Left ventricle myocardium inferior (tissue), 1 donor: ENCODE measurements around the gene SLC7A8. TPM values are rescaled to one million over a fixed set of nuclear protein-coding genes. Genes with fewer than 3 reads are reported as not detected.

Experiments used
- DNase-seq: peaks from one replicate; pipeline ENCODE4 v3.0.0-alpha.2; 2020
- H3K27ac ChIP-seq: fragments of 200-600 bp; replicated peaks from 2 replicates; pipeline ENCODE4 v1.8.0; 2021
- H3K27me3 ChIP-seq: fragments of 200-600 bp; 2 replicates; pipeline ENCODE4 v1.8.0; 2021; ENCODE audit warnings: low read depth
- H3K36me3 ChIP-seq: fragments of 200-600 bp; 2 replicates; pipeline ENCODE4 v1.8.0; 2021
- H3K4me1 ChIP-seq: fragments of 200-600 bp; 2 replicates; pipeline ENCODE4 v1.8.0; 2021
- H3K4me3 ChIP-seq: fragments of 200-600 bp; 2 replicates; pipeline ENCODE4 v1.8.0; 2021; ENCODE audit warnings: mild to moderate bottlenecking, moderate library complexity
- H3K9me3 ChIP-seq: fragments of 200-600 bp; replicated peaks from 2 replicates; pipeline ENCODE4 v1.8.0; 2021
- intact Hi-C: fragments of 100-400 bp; cut with micrococcal nuclease; formaldehyde crosslinking; loops from one replicate; pipeline ENCODE4 v1.11.0; 2022
- total RNA-seq: library from RNA; stranded (reverse); fragmentation: NEBNext Ultra II Directional; extraction: Animal tissue kit (Norgen Biotek cat#: 25700); gene quantifications from one replicate; pipeline ENCODE4 v1.2.1, GENCODE V29; 2021
- TF ChIP-seq, protein P1 (sequence below): fragments of 200-600 bp; IDR thresholded peaks from 2 replicates; pipeline ENCODE4 v1.8.0; 2021; ENCODE audit warnings: antibody characterized with exemption, mild to moderate bottlenecking, borderline replicate concordance
- donor health status: DM: no; HTN: yes; CAD: no; lungs with severe emphysema.

SLC7A8 gene
- total RNA-seq, 1 donor from 2014 or later, result 10.6 TPM

DNA sequence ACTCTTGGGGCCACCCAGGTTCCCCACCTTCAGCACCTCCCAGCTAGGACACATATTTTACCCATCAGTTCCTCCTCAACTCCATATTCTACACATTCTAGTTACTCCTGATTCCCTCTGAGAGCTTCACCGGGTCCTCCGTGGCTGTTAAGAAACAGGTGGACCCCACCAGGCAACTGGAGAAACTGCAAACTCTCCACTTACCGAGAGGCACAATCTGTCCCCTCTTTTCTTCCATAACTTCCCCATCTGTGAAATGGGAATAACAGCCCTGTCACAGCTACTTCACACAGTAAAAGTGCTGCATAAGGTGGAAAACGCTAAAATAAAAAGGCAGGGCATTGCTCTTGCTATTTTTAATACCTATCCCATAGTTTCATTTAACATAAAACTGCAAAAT is 1.5 kb downstream of the SLC7A8 start:
- Histone ChIP-seq H3K27me3 (peaks cover 31% of the 10 kb centered on the region), H3K9me3 (no peaks in the 10 kb centered on the region), H3K4me3 (peak overlapping the region; percentile 69), H3K27ac (no peak overlapping the region), H3K36me3 (no peaks in the 10 kb centered on the region), H3K4me1 (peaks cover 32% of the 10 kb centered on the region)
- TF ChIP-seq, protein P1, sequence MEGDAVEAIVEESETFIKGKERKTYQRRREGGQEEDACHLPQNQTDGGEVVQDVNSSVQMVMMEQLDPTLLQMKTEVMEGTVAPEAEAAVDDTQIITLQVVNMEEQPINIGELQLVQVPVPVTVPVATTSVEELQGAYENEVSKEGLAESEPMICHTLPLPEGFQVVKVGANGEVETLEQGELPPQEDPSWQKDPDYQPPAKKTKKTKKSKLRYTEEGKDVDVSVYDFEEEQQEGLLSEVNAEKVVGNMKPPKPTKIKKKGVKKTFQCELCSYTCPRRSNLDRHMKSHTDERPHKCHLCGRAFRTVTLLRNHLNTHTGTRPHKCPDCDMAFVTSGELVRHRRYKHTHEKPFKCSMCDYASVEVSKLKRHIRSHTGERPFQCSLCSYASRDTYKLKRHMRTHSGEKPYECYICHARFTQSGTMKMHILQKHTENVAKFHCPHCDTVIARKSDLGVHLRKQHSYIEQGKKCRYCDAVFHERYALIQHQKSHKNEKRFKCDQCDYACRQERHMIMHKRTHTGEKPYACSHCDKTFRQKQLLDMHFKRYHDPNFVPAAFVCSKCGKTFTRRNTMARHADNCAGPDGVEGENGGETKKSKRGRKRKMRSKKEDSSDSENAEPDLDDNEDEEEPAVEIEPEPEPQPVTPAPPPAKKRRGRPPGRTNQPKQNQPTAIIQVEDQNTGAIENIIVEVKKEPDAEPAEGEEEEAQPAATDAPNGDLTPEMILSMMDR, result no peak
- intact Hi-C loops, result no loop called here
- DNase-seq, result no peak

DNA sequence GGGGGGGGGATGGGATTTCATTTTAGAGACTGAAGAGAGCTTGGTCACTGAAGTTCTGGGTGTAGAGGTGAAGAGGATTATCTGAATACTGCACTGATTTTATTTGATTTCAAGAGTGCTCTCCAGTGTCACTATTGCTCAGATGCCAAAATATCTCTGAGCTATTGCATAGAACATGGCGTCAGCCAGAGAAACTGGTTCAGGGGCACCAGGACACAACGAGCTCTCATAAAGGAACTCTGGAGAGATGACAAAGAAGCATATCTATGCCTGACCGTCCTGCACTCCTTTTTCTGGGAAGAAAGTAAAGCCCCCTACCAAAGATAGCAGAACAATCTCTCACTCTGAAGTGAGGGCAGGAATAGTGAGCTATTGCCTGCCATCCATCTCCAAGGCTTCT is 2.0 kb downstream of the SLC7A8 start:
- H3K27me3 ChIP-seq, result peaks cover 31% of the 10 kb centered on the region
- TF ChIP-seq, protein P1, result no peak
- peaks cover 32% of the 10 kb centered on the region for H3K4me1 ChIP-seq
- DNase-seq, result no peak
- H3K9me3 ChIP-seq, result no peaks in the 10 kb centered on the region
- intact Hi-C loops, result no loop called here
- H3K36me3 ChIP-seq, result no peaks in the 10 kb centered on the region
- peak overlapping the region; percentile 69 for H3K4me3 ChIP-seq
- H3K27ac ChIP-seq, result no peak overlapping the region

DNA sequence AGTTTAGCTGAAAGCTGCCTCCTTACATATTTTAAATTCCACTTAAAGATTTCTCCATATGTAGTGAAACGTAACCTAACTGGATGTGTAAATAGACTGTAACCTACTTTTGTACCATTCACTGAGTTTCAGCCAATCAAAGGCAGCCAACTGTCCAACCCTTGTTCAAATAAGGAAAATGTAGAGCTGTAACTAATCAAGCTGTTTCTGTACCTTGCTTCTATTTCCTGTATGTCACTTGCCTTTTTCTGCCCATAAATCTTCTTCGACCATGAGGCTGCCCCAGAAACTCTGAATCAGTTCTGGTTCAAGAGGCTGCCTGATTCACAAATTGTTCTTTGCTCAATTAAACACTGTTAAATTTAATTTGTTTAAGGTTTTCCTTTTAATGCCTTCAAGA is 6.3 kb downstream of the SLC7A8 start:
- Histone ChIP-seq H3K27me3 (peaks cover 23% of the 10 kb centered on the region), H3K27ac (no peak overlapping the region), H3K4me3 (no peak overlapping the region), H3K36me3 (no peaks in the 10 kb centered on the region), H3K9me3 (no peaks in the 10 kb centered on the region), H3K4me1 (peaks cover 26% of the 10 kb centered on the region)
- intact Hi-C loops, result no loop called here
- DNase-seq, result no peak
- TF ChIP-seq, protein P1, result no peak

DNA sequence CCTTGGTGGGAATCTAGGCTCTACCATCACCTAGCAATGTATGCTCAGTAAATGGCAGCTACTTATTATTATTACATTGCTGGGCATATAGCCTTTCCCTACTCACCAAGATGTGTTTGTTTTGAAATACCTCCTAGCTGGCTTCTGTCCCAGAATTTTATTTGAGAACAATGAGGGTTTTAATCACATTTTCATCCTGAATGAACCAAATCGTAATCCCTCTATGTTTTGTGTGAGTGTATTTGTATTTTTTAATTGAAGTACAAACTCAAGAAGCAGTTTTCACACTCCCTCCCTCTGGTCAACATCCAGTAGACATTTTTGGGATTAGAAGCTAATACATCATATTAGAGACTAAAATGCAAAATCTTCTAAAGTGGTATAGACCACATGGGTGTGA is 7.6 kb downstream of the SLC7A8 start:
- intact Hi-C loops, result no loop called here
- H3K27ac ChIP-seq, result no peak overlapping the region
- H3K4me3 ChIP-seq, result no peak overlapping the region
- peaks cover 11% of the 10 kb centered on the region for H3K27me3 ChIP-seq
- peaks cover 13% of the 10 kb centered on the region for H3K4me1 ChIP-seq
- H3K36me3 ChIP-seq, result no peaks in the 10 kb centered on the region
- H3K9me3 ChIP-seq, result no peaks in the 10 kb centered on the region
- DNase-seq, result no peak
- TF ChIP-seq, protein P1, result no peak

DNA sequence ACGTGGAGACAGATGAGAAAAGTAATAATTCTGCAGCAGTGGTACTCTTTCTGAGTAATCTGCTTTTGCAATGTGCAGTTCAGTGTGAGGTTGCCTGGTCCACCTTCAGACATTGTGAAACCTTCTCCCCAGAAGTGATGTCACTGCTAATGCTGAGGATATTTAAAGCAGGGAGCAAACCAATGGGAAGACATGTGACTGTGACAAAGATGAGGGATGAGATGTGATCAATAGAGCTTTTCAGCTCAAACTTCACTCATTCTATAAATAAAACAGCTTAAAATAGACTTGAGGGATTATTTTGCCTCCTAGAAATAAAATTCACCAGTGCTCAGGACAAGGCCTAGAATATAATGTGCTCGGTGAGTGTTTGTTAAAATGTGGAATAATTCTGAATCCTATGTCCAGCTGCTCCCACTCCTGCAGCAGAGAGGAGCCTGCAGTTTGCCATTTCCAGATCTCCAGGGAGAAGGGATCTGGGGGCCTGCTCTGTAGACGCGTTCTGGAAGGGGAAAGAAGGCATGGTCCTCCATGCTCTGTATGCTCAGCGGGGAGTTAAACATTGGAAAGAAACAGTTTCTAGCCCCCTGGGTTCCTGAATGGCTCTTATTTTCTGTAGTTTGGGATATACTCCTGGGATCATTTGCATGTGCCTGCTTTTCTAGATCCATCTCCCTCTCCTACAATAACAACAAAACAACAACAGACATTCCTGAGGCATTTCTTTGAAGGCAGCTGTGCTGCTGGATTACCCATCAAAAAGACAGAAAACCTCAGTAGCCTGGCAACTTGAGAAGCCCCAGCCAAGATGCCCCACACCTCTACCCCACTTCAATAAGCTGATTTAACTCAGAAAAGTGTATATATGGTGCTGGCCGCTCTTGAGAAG is 8.9 kb downstream of the SLC7A8 start:
- H3K9me3 ChIP-seq, result no peaks in the 10 kb centered on the region
- no peaks in the 10 kb centered on the region for H3K36me3 ChIP-seq
- intact Hi-C loops, result no loop called here

More for the DNA sequence above, 8.9 kb downstream of the SLC7A8 start:
- TF ChIP-seq, protein P1, result no peak
- peaks cover 11% of the 10 kb centered on the region for H3K4me1 ChIP-seq
- no peak for DNase-seq
- H3K27me3 ChIP-seq, result peaks cover 5% of the 10 kb centered on the region
- H3K27ac ChIP-seq, result no peak overlapping the region
- H3K4me3 ChIP-seq, result no peak overlapping the region
